IPS-NIHi7 (cell line): ENCODE data around the gene DLX5.
A peak's percentile ranks its signal among the peaks of the same experiment; 100 is the strongest.

Experiments used
- DNase-seq: peaks from one replicate; pipeline ENCODE4 v3.0.0; 2012; ENCODE audit warnings: mixed read lengths; ENCODE audit errors: extremely low spot score

Gene DLX5

DNA sequence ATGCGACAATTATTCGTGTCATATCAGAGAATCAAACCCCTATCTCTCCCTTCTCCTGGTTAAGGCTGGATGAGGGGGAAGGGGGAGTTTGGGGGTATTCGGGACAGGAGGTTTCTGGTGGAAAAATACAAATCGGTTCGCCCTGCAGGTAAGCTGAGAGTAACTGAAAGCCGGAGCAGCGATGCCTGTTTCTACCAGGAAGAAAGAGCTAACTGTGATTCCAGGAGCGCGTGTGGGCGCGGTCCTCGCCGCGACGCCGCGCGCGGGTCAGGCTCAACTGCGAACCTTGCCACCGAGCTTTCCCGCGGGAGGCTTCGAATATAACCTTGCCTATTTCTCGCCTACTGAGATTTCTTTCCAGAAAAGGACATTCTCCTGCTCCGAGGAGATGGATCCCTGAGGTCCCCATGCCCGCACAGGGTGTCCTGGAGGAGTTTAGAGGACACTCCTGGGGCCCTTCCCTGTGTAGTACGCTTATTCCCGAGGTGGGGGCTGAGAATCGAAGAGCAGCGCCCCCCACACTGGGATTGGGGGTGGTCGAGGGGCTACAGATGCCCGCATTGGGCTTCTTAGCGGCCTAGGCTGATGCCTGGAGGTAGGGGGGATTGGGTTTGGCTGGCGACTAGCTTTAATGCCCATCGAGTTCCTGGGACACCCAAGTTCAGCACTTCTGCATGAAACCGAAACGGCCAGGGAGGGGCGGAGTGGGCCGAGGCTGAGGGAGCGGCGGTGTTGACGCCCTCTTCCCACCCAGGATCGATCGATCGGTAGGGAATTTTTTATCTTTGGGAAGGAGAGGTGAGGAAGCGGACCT, 32.2 kb downstream of the DLX5 start:
- DNase-seq = no peak

DNA sequence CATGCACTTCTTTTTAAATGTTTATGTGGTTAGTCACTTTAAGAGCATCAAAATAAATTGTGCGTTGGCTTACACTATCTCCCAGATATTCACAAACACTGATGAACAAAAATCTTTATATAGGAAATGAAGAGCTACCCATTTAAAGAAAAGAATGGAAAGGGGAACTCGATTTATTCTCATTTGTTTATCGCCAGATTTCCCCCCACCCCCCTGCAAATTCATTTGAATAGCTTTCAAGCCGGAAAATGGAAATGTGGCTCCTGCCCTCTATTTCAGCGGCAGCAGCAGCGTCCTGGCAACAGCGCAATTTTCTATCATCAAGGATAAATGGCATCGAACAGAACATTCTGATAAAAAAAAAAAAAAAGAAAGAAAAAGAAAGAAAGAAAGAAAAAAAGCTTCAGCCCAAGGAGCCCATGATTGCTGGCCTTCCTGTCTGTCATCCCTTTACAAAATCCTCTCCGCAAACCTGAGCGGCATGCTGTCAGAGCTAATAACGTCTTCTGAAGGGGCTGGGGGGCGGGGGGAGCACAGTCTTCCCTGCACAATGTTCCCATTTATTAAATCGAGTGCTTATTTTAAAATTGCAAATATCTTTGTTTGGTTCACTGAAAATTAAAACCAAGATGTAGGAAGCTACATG, 33.0 kb downstream of the DLX5 start:
- no peak for DNase-seq

DNA sequence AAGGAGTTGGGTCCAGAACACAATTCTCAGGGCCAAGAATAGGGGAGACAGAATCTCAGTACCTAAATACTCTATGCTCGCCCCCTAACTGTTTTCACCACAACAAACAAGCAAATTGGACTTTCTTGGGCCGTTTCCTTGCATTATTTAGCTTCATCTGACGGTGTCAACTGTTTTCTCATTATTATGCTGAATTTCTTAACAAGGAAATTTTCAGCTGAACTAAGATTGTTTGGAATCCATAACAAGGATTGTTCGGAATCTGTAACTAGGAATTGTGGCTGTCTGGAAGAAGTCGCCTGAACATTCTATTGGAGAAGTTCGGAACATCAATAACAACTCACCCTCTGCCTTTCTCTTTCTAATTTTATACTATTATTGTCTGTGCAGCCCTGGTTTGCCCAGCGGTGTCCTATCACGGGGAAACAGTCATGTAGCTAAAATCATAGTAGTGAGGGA, 34.7 kb downstream of the DLX5 start:
- no peak for DNase-seq

DNA sequence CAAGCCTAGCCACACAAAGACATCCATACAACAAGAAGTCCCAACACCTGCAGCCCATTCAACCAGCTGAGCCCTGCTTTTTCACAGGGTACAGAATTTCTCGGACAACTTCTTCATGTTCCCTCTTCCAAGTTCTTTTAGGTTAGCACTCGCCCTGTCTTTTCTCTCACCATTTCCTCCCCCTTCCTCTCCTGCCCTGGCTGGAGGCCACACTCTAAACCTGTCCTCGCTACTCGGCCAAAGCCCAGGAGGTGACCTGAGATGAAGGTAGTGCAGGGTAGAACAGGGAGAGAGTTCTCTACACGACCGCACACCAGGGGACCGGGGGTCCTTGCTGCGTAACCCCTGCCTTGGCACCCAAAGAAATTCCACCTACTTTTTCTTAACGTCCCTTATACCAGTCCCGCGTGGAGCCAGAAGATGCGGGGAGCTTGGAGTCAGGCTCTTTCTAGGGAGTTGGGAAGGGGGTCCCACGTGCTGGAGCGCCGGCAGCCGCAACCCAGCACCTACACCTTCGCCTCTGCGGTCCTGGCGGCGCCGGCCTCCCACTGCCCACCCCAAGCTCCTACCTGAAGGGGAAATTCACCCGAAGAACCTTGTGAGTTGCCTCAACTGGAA, 35.3 kb downstream of the DLX5 start:
- DNase-seq = peak; percentile 30

DNA sequence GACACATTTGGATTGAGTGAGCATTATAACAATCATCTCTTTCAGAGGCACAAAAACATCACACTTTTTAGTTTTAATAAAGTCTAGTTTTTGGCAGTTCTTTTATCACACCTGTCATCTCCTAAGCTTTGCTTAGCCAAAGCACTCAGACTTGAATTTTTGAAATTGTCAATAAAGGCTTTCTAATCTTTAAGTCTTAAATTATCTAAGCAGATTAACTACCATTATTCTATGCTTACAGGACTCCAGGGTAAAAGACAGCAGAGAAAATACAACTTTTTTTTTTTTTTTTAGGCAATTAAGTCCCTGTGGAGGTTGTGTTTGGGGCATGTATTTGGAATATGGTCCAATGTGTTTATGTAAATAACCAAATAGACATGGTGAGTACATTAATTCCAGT, 36.9 kb downstream of the DLX5 start:
- no peak for DNase-seq

DNA sequence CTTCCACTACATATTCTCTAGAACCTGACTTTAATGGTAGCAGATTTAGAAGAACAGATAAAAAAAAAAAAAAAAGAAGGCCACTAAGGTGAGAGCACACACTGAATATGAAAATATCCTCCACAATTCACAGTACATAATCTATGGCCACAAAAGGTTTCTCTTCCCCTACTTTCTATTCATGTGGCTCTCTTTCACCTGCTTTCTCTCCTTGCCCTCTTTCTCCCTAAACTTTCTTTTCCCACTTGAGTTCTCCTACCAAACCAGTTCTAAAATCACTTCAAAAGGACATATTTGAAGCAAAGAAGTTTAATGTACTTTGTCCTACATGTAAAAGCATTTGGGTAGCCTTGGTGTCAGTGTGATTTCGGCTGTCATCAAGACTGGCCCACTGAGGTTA, 37.7 kb downstream of the DLX5 start:
- DNase-seq = no peak

DNA sequence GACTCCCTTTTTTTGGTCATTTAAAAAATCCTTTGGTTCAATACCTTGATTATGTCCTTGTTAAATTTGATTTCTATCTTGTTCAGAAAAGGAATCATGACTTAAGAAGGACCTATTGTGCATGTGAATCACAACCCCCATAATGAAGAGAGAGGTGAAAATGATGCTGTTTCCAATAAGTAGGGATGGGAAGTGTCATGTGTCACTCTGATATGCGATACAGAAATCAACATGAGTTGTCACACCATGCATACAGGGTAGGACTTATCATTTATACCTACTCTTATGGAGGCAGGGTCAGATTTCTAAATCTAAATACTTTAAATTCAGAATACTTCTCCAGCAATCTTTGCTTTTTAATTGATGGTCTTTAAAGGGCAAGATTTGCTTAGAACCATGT, 38.6 kb downstream of the DLX5 start:
- DNase-seq = no peak

DNA sequence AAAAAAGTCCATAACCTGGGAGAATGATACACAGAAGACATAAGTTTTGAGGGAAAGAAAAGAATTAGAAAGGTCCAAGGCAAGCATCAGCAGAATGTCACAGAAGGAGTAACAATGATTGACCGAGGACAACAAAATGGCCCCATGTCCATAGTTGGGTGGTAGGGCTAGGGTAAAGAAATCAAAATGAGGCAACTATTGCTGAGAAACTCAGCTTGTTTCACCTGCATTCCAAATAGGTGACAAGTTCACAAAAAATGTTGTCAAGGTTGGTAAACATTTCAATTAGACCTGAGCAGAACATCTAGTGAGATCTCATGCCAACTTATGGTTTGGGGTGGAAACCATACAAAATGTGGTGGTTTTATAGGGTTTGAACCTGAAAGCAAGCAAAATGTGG, 42.0 kb downstream of the DLX5 start:
- DNase-seq = no peak

DNA sequence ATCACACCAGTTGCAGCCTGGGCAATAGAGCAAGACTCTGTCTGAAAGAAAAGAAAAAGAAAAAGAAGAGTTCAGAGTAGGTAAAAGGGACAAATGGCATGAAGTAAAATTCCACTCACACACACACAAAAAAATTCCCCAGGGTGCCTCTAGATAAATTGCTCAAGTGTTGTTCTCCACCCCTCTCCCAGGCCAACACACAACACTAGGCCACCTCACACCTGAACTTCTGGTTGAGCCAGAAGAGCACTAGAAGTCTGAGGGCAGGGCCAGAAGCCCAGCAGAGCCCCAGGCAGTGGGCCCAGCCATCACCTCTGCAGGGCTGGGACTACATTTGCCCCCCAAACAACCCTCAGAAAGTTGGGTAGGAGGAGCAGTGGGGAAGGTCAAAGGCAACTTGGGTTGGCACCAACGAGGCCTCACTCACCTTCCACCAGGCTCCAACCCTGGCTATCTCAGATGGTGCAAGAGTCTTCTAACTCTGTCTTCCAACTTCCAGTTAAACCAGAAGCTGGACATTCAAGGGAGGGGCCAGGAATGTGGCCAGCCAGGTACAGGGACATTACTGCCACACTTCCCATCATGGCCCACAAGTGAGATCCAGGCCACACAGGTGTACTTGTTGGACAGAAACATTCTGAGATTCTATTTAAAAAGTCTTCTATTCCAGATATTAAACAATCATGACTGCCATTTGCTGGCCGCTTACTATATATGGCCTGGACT, 44.9 kb downstream of the DLX5 start:
- no peak for DNase-seq

- no peak for DNase-seq
Observed at GRCh38 chr7:96977445-96977844, 47.2 kb downstream of the DLX5 start.

- DNase-seq = no peak
Observed at GRCh38 chr7:96976106-96976505, 48.5 kb downstream of the DLX5 start.

DNA sequence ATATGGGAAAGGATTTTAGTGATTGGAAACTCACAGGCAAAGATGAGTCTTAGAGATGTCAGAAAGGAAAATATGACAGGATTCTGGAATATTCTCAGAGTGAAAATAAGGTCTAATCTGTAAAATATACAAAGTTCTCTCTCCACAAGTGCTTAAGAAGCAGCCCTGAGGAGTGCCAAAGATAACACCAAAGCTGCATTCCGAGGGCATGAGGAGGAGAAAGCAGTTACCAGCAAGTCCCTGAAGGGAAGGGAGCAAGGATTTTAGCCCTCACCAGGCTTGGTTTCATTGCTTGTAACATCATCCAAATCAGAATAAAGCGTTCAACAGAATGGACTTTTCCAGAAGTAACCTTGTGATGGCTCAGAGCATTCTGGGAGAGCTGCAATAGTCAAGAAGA, 50.6 kb downstream of the DLX5 start:
- no peak for DNase-seq

DNA sequence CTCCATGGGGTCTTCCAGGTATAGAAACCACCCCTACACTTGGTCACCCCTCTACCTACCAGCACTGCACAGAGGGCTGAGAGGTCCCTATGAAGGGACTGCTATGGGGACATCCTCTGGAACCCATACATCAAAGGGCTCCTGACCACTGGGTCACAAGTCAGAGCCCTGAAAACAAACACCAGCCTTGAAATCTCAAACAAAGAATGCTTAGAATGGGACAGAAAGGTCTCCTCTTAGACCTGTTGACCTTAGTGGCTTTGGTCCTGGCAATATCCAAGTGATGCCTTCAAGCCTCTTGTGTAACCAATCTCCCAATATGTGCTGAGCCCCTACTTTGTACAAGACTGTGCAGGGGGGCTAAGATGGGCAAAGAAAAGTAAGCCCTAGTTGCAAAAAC, 53.9 kb downstream of the DLX5 start:
- DNase-seq = no peak
